ENCODE measurements around the gene OTUD1. TPM values are rescaled to one million over a fixed set of nuclear protein-coding genes. Genes with fewer than 3 reads are reported as not detected.

OTUD1 gene
- total RNA-seq, 1 experiment from 2014 or later = 3.8 TPM

- no CpG with 5 or more reads among the region's 5 CpGs for WGBS (ENCODE audit: extremely low coverage, insufficient read length, low lambda C conversion rate)
- Mint-ChIP-seq H3K9me3 (no peaks in the 10 kb centered on the region), H3K27me3 (ENCODE audit: low read depth) (no peaks in the 10 kb centered on the region), H3K27ac (peak overlapping the region in 2 of 3 experiments; percentile 49 to 63; a peak in 2 of 7 replicates), H3K4me3 (no peak overlapping the region), H3K4me1 (peaks cover 13 to 20% of the 10 kb centered on the region in 2 experiments), H3K36me3 (ENCODE audit: insufficient read depth in 1 of 3, low read depth in 3 of 3) (no peaks in the 10 kb centered on the region)
- Histone ChIP-seq H3K4me2 (ENCODE audit: insufficient read depth, insufficient read length, low read length) (no peak overlapping the region), H2BK20ac (ENCODE audit: low read depth, low read length, poor library complexity, severe bottlenecking) (no peak overlapping the region), H4K20me1 (ENCODE audit: control insufficient read depth, insufficient read depth, insufficient read length) (no peaks in the 10 kb centered on the region), H3K18ac (ENCODE audit: insufficient read length, low read depth, low read length) (no peak overlapping the region), H3K56ac (ENCODE audit: insufficient read length, low read depth, low read length) (no peak overlapping the region), H2BK120ac (ENCODE audit: low read depth, low read length, poor library complexity, severe bottlenecking) (no peak overlapping the region), H2AFZ (ENCODE audit: low read length) (no peak overlapping the region), H3K79me2 (ENCODE audit: insufficient read depth, low read length) (no peaks in the 10 kb centered on the region), H3K14ac (ENCODE audit: insufficient read depth, low read length) (no peak overlapping the region), H3K4ac (ENCODE audit: low read depth, low read length) (no peak overlapping the region), H3K9me3 (ENCODE audit: control insufficient read depth, low read depth, low read length) (no peaks in the 10 kb centered on the region), H3T11ph (ENCODE audit: low read length) (no peak overlapping the region), H2BK12ac (ENCODE audit: insufficient read length, low read depth, low read length) (no peak overlapping the region), H3K79me1 (ENCODE audit: insufficient read depth, low read depth, low read length, poor library complexity, severe bottlenecking) (no peaks in the 10 kb centered on the region), H4K91ac (ENCODE audit: insufficient read length, low read depth, low read length) (no peak overlapping the region), H3K9ac (ENCODE audit: extremely low read depth, insufficient read length, low read length) (no peak overlapping the region), H4K8ac (replicated peaks; ENCODE audit: insufficient read length, low read depth, low read length) (no peak overlapping the region), H2BK5ac (ENCODE audit: insufficient read length, low read length) (no peak overlapping the region), H2AK5ac (ENCODE audit: insufficient read length, low read length) (no peak overlapping the region), H3K27me3 (ENCODE audit: insufficient read depth, low read length) (no peaks in the 10 kb centered on the region), H3K4me1 (ENCODE audit: insufficient read depth, low read length) (peaks cover 2% of the 10 kb centered on the region; the same call in 1 of the 2 replicates), H3K27ac (ENCODE audit: insufficient read length, low read depth, low read length) (no peak overlapping the region), H3K23me2 (ENCODE audit: insufficient read length, low read depth, low read length, poor library complexity, severe bottlenecking) (no peaks in the 10 kb centered on the region), H2BK15ac (ENCODE audit: low read depth, low read length) (no peak overlapping the region), H3K23ac (ENCODE audit: insufficient read length, low read depth, low read length) (no peak overlapping the region), H4K5ac (ENCODE audit: insufficient read length, low read depth, low read length) (no peak overlapping the region)
- no peak for TF ChIP-seq CTCF (conservative IDR thresholded peaks at IDR 0.05)
- DNase-seq = no peak
Measured at GRCh38 chr10:23406409-23406808, 32.5 kb upstream of the OTUD1 start.
